HCT116 (cell line): ENCODE measurements around the gene HMGA1. TPM values are rescaled to one million over a fixed set of nuclear protein-coding genes. Genes with fewer than 3 reads are reported as not detected.
A peak's percentile ranks its signal among the peaks of the same experiment; 100 is the strongest.

Experiments used
- ATAC-seq: fragments of 200-7000 bp; cut with Tn5 transposase; 2 replicates; pipeline ENCODE4 v1.9.1; 2020; ENCODE audit warnings: mild to moderate bottlenecking, moderate library complexity
- BruUV-seq: library from RNA; stranded (reverse); fragments of 400-500 nt; replicated peaks from 2 replicates; lab custom pipeline; 2021; lab: Mats Ljungman, UMichigan
- CTCF ChIA-PET: fragments of 300-600 bp; sonication (Branson Sonifier 250); formaldehyde crosslinking; loops from one replicate; lab custom pipeline; 2021; ENCODE audit warnings: antibody characterized with exemption; lab: Charles Lee
- POLR2A ChIA-PET: fragments of 300-600, 350-600 bp; sonication (Branson Sonifier 250); formaldehyde crosslinking; loops from one replicate; lab custom pipeline; 2021; ENCODE audit warnings: antibody characterized with exemption; lab: Charles Lee
- RAD21 ChIA-PET, 2 experiments: fragments of 300-600 bp; sonication (Branson Sonifier 250); formaldehyde crosslinking; loops; one replicate each; lab custom pipeline; 2023; ENCODE audit warnings: low total read pairs in 2 of 2; ENCODE audit not compliant: uncharacterized antibody in 2 of 2, unreplicated experiment in 2 of 2, low non-redundant PET in 1 of 2; lab: Charles Lee
- DNase-seq: peaks from one replicate; pipeline ENCODE4 v3.0.0-alpha.2; 2010; ENCODE audit warnings: low read depth, low spot score
- H2AFZ ChIP-seq: fragments of 200-600 bp; shearing (Covaris generic), sonication (generic); 2 replicates; pipeline ENCODE4 v1.6.1; 2017; ENCODE audit warnings: low read depth, mixed run types, mixed read lengths, antibody characterized with exemption, low read length; ENCODE audit not compliant: poor library complexity, severe bottlenecking
- H3K27ac ChIP-seq: 2 replicates; pipeline ENCODE4 v1.5.1; 2012; ENCODE audit warnings: low read depth, low read length
- H3K27me3 ChIP-seq: fragments of 200-600 bp; sonication (generic); 2 replicates; pipeline ENCODE4 v1.6.1; 2016; ENCODE audit warnings: mixed run types, low read length, mixed read lengths; ENCODE audit not compliant: insufficient read depth
- H3K36me3 ChIP-seq, 2 experiments: fragments of 200-500 bp in 1 of 2; fragments of 200-600 bp in 1 of 2; sonication (Bioruptor generic) in 1 of 2; sonication (generic) in 1 of 2; 2 replicates each; pipeline versions ENCODE4 v1.5.1 to v1.6.1; 2014 to 2016; ENCODE audit warnings: low read length in 2 of 2, inconsistent platforms in 1 of 2, mixed read lengths in 1 of 2, mixed run types in 1 of 2; ENCODE audit not compliant: insufficient read depth in 2 of 2, control insufficient read depth in 1 of 2
- H3K4me1 ChIP-seq, 2 experiments: fragments of 200-600 bp in 1 of 2; sonication (generic) in 1 of 2; 2 replicates each; pipeline versions ENCODE4 v1.5.1 to v1.6.1; 2012 to 2017; ENCODE audit warnings: low read length in 2 of 2, inconsistent platforms in 1 of 2, mild to moderate bottlenecking in 1 of 2, mixed read lengths in 1 of 2, mixed run types in 1 of 2, moderate library complexity in 1 of 2; ENCODE audit not compliant: insufficient read depth in 2 of 2, control insufficient read depth in 1 of 2
- H3K4me2 ChIP-seq: fragments of 200-600 bp; sonication (generic); 2 replicates; pipeline ENCODE4 v1.6.1; 2017; ENCODE audit warnings: mixed run types, low read length, mixed read lengths
- H3K4me3 ChIP-seq, 2 experiments: fragments of 200-600 bp in 1 of 2; sonication (generic) in 1 of 2; replicated peaks in 1 of 2; 2 replicates each; pipeline ENCODE4 v1.5.1; 2011 to 2016; ENCODE audit warnings: low read length in 2 of 2, control low read depth in 1 of 2, low read depth in 1 of 2, mild to moderate bottlenecking in 1 of 2, mixed read lengths in 1 of 2, mixed run types in 1 of 2
- H3K79me2 ChIP-seq: fragments of 200-600 bp; sonication (generic); 2 replicates; pipeline ENCODE4 v1.6.1; 2017; ENCODE audit warnings: mild to moderate bottlenecking, mixed run types, low read length, moderate library complexity, mixed read lengths; ENCODE audit not compliant: insufficient read depth
- H3K9ac ChIP-seq: fragments of 200-600 bp; sonication (generic); 2 replicates; pipeline ENCODE4 v1.6.1; 2016; ENCODE audit warnings: low read length, mixed read lengths
- H3K9me2 ChIP-seq: fragments of 200-600 bp; sonication (generic), shearing (Covaris generic); 2 replicates; pipeline ENCODE4 v1.6.1; 2017; ENCODE audit warnings: mixed run types, mild to moderate bottlenecking, moderate library complexity; ENCODE audit not compliant: insufficient read depth
- H3K9me3 ChIP-seq, 2 experiments: fragments of 200-500 bp in 1 of 2; fragments of 200-600 bp in 1 of 2; sonication (Bioruptor generic) in 1 of 2; sonication (generic) in 1 of 2; 2 replicates each; pipeline ENCODE4 v1.6.1; 2014 to 2017; ENCODE audit warnings: low read length in 2 of 2, mixed read lengths in 2 of 2, inconsistent platforms in 1 of 2, low read depth in 1 of 2, mild to moderate bottlenecking in 1 of 2, mixed run types in 1 of 2, moderate library complexity in 1 of 2; ENCODE audit not compliant: control insufficient read depth in 1 of 2, insufficient read depth in 1 of 2
- H4K20me1 ChIP-seq: fragments of 200-600 bp; sonication (generic), shearing (Covaris generic); 2 replicates; pipeline ENCODE4 v1.6.1; 2017; ENCODE audit warnings: mixed run types, mild to moderate bottlenecking, moderate library complexity; ENCODE audit not compliant: insufficient read depth
- ATF3 ChIP-seq: IDR thresholded peaks from 2 replicates; pipeline ENCODE4 v1.6.1; 2012
- CEBPB ChIP-seq: IDR thresholded peaks from 2 replicates; pipeline ENCODE4 v1.6.1; 2012; ENCODE audit warnings: low read depth
- CTCF ChIP-seq, 3 experiments: fragments of 200-600 bp in 1 of 3; sonication (generic) in 1 of 3; IDR thresholded peaks in 2 of 3; conservative IDR thresholded peaks in 1 of 3; 2 replicates each; pipeline ENCODE4 v1.5.1; 2012 to 2017; ENCODE audit warnings: low read depth in 2 of 3, low read length in 2 of 3, antibody characterized with exemption in 1 of 3, borderline replicate concordance in 1 of 3, control low read depth in 1 of 3, mild to moderate bottlenecking in 1 of 3, mixed read lengths in 1 of 3, mixed run types in 1 of 3, moderate library complexity in 1 of 3; ENCODE audit not compliant: insufficient read depth in 1 of 3
- EGR1 ChIP-seq: IDR thresholded peaks from 2 replicates; pipeline ENCODE4 v1.6.1; 2012; ENCODE audit warnings: low read depth
- EZH2phosphoT487 ChIP-seq: fragments of 200-600 bp; IDR thresholded peaks from 2 replicates; pipeline ENCODE4 v1.6.1; 2018; ENCODE audit warnings: antibody characterized with exemption, borderline replicate concordance
- JUND ChIP-seq: IDR thresholded peaks from 2 replicates; pipeline ENCODE4 v1.6.1; 2012
- MAX ChIP-seq: IDR thresholded peaks from 2 replicates; pipeline ENCODE4 v1.6.1; 2012
- RAD21 ChIP-seq: IDR thresholded peaks from 2 replicates; pipeline ENCODE4 v1.6.1; 2012; ENCODE audit warnings: low read depth, mild to moderate bottlenecking
- REST ChIP-seq: IDR thresholded peaks from 2 replicates; pipeline ENCODE4 v1.6.1; 2012; ENCODE audit warnings: low read depth
- SIN3A ChIP-seq: IDR thresholded peaks from 2 replicates; pipeline ENCODE4 v1.6.1; 2012; ENCODE audit warnings: low read depth
- SP1 ChIP-seq: IDR thresholded peaks from 2 replicates; pipeline ENCODE4 v1.6.1; 2012; ENCODE audit warnings: low read depth
- TCF7L2 ChIP-seq: IDR thresholded peaks from 2 replicates; pipeline ENCODE4 v1.7.0; 2011; ENCODE audit warnings: borderline replicate concordance, inconsistent platforms; ENCODE audit not compliant: insufficient read depth, insufficient read length; ENCODE audit errors: extremely low read depth
- ZFX ChIP-seq: fragments of 450-650 bp; IDR thresholded peaks from 2 replicates; pipeline ENCODE4 v1.6.1; 2017
- ZNF274 ChIP-seq: fragments of 200-500 bp; sonication (Bioruptor generic); IDR thresholded peaks from 2 replicates; pipeline ENCODE4 v1.6.1; 2014; ENCODE audit warnings: mild to moderate bottlenecking, low read depth, low read length, inconsistent platforms
- intact Hi-C: fragments of 100-400 bp; cut with micrococcal nuclease; formaldehyde crosslinking; loops from 2 replicates; pipeline ENCODE4 v1.10.0; 2022
- total RNA-seq: library from RNA; stranded (reverse); gene quantifications from one replicate; pipeline ENCODE4 v1.2.1, GENCODE V29; 2021; ENCODE audit not compliant: unreplicated experiment

The HMGA1 gene
- total RNA-seq, 1 experiment from 2014 or later: 2,459 TPM

GRCh38 chr6:34204693-34205092 is 32.0 kb upstream of the HMGA1 start:
- no peaks in the 10 kb centered on the region for H3K27me3 ChIP-seq
- H3K9ac ChIP-seq: no peak overlapping the region
- RAD21 ChIA-PET: no interaction called here
- intact Hi-C loops: no loop called here
- POLR2A ChIA-PET: interaction anchor here (0.7 to 3.8 kb wide), 3 partner anchors 19 to 204 kb away, joined by 3 to 12 read pairs (median 5); partner anchors contain the start of gene HMGA1
- peak overlapping the region; percentile 95 for H2AFZ ChIP-seq
- no peaks in the 10 kb centered on the region for H3K9me3 ChIP-seq
- CTCF ChIA-PET: interaction anchor here (0.5 to 0.6 kb wide), 2 partner anchors 19 to 23 kb away, joined by 3 to 4 read pairs; no protein-coding TSS in a partner anchor
- H3K4me1 ChIP-seq: peaks cover 0 to 47% of the 10 kb centered on the region in 2 experiments; a peak in 3 of 4 replicates
- BruUV-seq: no TSS peak
- TF ChIP-seq EGR1 (no peak), CEBPB (no peak), ZFX (no peak), EZH2phosphoT487 (no peak), MAX (no peak), TCF7L2 (no peak), SP1 (no peak), REST (no peak), ATF3 (no peak), CTCF (IDR thresholded peaks at IDR 0.05 in 2 of 3, conservative IDR thresholded peaks at IDR 0.05 in 1 of 3; ENCODE audit: borderline replicate concordance in 1 of 3, insufficient read depth in 1 of 3, low read depth in 2 of 3, low read length in 2 of 3) (no peak), SIN3A (no peak), ZNF274 (no peak), RAD21 (no peak), JUND (no peak)
- no peak overlapping the region for H3K4me3 ChIP-seq
- no peaks in the 10 kb centered on the region for H3K9me2 ChIP-seq
- H4K20me1 ChIP-seq: no peaks in the 10 kb centered on the region
- no peaks in the 10 kb centered on the region for H3K79me2 ChIP-seq
- no peaks in the 10 kb centered on the region for H3K36me3 ChIP-seq
- H3K4me2 ChIP-seq: no peak overlapping the region
- H3K27ac ChIP-seq: no peak overlapping the region
- DNase-seq (no peak), ATAC-seq (no peak)
